Measurements from ENCODE around the gene CFAP92.

The CFAP92 gene

GRCh38 chr3:128983293-128984069 lies 10.4 kb downstream of the CFAP92 start:
- no peak for FAIRE-seq

- no peak for FAIRE-seq
Observed at GRCh38 chr3:128975276-128975675, 18.6 kb downstream of the CFAP92 start.

GRCh38 chr3:128973988-128974564 lies 19.8 kb downstream of the CFAP92 start:
- FAIRE-seq = no peak

DNA sequence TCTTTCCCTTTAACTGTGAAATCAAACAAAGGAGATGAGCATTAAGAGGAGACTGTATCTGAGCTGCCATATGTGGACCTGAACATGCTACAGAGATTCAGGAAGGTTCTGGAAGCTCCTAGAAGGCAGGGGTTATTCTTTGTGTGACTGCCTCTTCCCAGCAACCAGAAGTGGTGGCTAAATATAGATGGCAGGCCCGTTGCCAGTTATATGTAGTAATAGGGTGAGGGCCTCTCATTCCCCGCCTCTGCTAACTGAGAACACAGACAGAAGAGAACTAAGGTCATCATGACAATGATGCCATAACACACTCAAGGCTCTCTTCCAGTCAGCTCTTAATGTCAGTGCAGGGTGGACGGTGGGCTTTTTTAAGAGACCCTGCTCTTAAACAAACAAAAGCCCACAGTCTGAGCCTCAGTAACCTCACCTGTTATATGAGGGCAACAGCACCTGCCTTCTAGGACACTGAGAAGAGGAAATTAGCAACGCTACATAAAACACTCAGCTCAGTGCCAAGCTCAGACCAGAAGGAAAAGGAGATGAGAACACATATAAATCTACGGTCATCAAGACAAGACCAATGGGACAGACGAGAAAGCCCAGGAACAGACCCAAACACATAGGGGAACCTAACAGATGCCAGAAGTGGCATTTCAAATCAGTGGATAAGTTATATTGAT lies 22.3 kb downstream of the CFAP92 start:
- FAIRE-seq = no peak

DNA sequence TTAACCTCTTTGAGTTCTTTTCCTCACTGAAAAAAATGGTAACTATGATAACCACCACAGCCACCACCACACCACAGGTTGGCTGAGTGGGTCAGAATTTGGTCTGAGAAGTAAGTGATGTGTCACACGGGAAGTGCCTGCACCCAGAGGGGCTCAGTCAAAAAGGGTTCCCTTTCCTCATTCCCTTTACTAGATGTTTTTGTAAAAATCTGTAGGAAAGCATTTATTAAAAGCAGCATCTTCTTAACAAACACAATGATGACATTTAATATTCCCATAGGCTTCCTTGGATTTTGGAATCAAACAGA lies 23.2 kb downstream of the CFAP92 start:
- no peak for FAIRE-seq

GRCh38 chr3:128969993-128970739 lies 23.7 kb downstream of the CFAP92 start:
- no peak for FAIRE-seq

DNA sequence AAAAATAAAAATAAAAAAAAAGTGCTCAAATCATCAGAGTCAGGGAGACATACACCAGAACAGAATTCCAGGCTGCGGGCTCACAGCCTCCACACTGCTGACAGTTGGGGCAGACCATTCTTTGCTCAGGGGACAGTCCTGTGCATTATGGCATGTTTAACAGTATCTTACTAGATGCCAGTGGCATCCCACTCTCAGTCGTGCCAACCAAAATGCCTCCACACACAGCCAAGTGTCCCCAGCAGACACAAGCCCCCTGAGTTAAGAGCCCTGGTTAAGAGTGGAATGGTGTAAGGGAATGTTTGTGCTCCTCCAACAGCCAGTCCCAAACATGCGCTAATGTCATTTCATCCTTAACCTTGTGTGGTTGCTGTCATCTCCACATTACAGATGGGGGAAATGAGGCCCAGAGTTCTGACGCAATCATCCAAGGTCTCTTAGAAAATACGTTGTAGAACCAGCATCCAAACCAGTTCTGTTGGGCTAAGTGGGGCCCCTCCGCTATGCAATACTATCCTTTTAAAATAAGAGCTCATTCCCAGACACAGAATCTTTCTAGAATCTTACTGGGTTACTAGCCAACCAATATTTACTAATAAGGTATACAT lies 26.0 kb downstream of the CFAP92 start:
- FAIRE-seq = no peak

GRCh38 chr3:128965818-128966217 lies 28.1 kb downstream of the CFAP92 start:
- FAIRE-seq = no peak

GRCh38 chr3:128965280-128965679 lies 28.6 kb downstream of the CFAP92 start:
- no peak for FAIRE-seq

GRCh38 chr3:128956440-128956839 lies 37.4 kb downstream of the CFAP92 start:
- FAIRE-seq = no peak

DNA sequence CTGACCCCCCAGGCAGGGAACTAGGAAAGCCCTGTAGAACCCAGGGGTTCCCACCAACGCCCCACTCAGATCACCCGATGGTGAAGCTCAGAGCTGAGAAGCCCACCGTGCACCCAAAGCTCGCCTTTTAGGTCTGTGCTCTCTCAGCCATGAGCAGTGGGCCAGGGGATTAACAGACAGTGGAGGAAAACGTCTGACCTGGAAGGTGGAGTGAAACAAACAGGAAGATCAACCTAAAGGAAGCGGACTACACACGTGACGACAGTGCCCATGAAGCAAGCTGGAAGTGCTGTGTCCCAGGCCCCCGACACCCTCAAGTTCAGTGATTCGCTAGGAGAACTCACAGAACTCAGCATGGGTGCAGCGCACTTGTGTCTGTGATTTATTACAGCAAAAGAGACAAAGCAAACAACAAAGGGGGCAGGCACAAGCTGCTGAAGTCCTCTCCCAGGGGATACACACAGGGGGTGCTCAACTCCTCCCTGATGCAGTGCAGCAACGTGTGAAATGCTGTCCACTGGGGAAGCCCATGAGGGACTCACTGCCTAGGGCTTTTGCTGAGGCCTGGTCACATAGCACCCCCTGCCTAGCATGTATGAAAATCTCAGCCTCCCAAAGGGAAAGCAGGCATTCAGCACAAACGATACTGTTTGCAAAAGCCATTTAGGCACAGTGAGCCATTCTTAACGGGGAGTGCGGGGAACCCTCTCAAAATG lies 43.5 kb downstream of the CFAP92 start:
- FAIRE-seq = no peak

DNA sequence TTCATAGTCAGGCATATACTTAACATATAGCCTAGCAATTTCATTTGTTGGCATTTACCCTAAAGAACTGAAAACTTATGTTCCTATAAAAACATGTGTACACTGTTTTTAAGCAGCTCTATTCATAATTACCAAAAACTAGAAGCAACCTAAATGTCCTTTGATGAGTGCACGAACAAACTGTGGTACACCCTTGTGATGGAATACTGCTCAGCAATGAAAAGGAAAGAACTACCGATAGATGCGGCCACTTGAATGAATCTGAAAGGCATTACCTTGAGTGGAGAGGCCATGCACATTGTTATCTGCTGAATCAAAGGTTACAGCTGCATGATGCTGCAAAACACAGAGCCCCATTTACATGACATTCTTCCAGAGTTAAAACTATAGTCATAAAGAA lies 44.7 kb downstream of the CFAP92 start:
- FAIRE-seq = no peak

GRCh38 chr3:128946411-128946810 lies 47.5 kb downstream of the CFAP92 start:
- FAIRE-seq = no peak

DNA sequence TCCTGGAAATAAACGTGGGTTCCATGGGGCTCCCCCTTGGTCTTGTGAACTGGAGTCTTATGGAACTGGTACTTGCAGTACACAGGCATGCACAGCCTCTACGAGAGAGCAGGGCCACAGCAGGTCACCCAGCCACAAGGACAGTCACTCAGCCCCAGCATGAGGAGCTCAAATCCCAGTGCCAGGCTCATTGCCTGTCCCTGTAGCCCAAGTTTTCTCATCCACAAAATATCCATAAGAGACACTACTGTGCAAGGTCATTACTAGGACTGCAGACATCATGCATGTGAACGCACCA lies 48.0 kb downstream of the CFAP92 start:
- no peak for FAIRE-seq

- FAIRE-seq = no peak
Observed at GRCh38 chr3:128945041-128945877, 48.6 kb downstream of the CFAP92 start.

DNA sequence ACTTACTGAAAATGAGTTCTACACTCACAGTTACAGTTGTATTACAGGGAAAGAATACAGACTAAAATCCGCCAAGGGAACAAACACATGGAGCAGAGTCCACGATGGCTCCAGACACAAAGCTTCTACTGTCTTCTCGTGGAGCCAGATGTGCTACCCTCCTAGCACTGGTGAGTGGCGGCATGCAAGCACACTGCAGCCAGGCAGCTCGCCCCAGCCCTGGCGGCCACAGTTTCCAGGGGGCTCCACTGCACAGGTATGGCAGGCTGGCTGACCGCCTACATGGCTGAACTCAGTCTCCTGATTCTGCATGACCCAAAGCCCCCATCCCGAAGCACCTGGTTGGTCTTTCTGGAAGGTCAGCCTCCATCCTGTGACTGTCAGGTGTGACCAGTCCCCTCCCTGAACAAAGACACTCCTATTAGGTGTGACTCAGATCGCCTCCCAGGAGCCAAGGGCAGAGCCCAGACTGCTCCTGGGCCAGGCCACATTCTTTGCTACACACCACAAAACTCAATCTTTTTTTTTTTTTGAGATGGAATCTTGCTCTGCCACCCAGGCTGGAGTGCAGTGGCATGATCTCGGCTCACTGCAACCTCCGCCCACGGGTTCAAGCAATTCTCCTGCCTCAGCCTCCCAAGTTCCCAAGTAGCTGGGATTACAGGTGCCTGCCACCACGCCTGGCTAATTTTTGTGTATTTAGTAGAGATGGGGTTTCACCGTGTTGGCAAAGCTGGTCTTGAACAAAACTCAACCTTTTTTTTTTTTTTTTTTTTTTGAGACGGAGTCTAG lies 51.5 kb downstream of the CFAP92 start:
- FAIRE-seq = no peak

GRCh38 chr3:128940252-128940651 lies 53.6 kb downstream of the CFAP92 start:
- no peak for FAIRE-seq

- no peak for FAIRE-seq
Observed at GRCh38 chr3:128936341-128936740, 57.5 kb downstream of the CFAP92 start.

DNA sequence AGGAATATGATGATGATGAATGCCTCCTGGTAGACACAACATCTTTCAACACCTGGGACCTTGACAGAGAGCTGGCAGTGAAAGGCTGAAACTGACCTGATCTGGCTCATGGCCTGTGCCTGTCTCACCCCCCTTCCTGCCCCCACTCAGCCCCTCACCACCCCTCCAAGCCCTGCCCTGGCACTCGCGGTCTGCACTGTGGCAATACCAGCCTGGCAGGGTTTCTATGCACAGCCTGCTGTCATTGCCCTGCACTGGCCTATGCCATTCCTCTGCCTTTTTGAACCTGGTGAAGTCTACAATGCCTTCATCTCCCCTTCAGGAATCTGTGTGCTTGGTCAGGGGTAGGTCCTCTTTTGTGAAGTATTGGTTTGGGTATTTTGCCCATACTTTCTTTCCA lies 58.0 kb downstream of the CFAP92 start:
- FAIRE-seq = no peak

GRCh38 chr3:128933922-128934253 lies 60.0 kb downstream of the CFAP92 start:
- no peak for FAIRE-seq

Measured in colon (tissue), 2 donors.